ENCODE results near the gene RMRP. TPM values are rescaled to one million over a fixed set of nuclear protein-coding genes. Genes with fewer than 3 reads are reported as not detected.
"Not testable (repeated sequence)": the region's sequence is repeated elsewhere in the genome, so short reads cannot be mapped to it uniquely, and the experiment has no call there.

RMRP gene
- total and polyA plus RNA-seq, 7 donors: 26.8 to 10,280 (median 4,774) TPM; not detected in 2

- intact Hi-C loops (cut with DNase I): loop anchor here in 1 of 2 donors (10.0 kb wide), 1 partner anchor 158 kb away; no protein-coding TSS in a partner anchor
- H3K9me3 ChIP-seq: no peaks in the 10 kb centered on the region
- ATAC-seq (no peak), DNase-seq (no peak)
- no peak overlapping the region for H3K4me3 ChIP-seq
- no peaks in the 10 kb centered on the region for H3K4me1 ChIP-seq
- H3K27ac ChIP-seq: no peak overlapping the region
- H3K36me3 ChIP-seq (ENCODE audit: insufficient read depth in 1 of 2, low read depth in 1 of 2): no peaks in the 10 kb centered on the region
- H3K27me3 ChIP-seq (ENCODE audit: insufficient read depth in 3 of 3, low read length in 2 of 3): no peaks in the 10 kb centered on the region
- no peak for TF ChIP-seq CTCF (IDR thresholded peaks at IDR 0.05)
- 86 to 88% (median 86%) methylated on average over 12 of the region's 12 CpGs for WGBS, 3 donors
Measured at GRCh38 chr9:35643046-35643445, 14.8 kb downstream of the RMRP start.

GRCh38 chr9:35641478-35641877 is 16.3 kb downstream of the RMRP start:
- intact Hi-C loops (cut with DNase I): loop anchor here in 1 of 2 donors (10.0 kb wide), 1 partner anchor 157 kb away; no protein-coding TSS in a partner anchor
- H3K4me1 ChIP-seq, DNase-seq: not testable (repeated sequence)

GRCh38 chr9:35640431-35640830 is 17.4 kb downstream of the RMRP start:
- intact Hi-C loops (cut with DNase I): loop anchor here in 1 of 2 donors (10.0 kb wide), 1 partner anchor 156 kb away; no protein-coding TSS in a partner anchor
- WGBS, 3 donors: 96% methylated on average over 14 to 15 of the region's 15 CpGs
- DNase-seq; H3K27ac ChIP-seq; H3K4me3 ChIP-seq; ATAC-seq; H3K27me3 ChIP-seq (ENCODE audit: insufficient read depth in 3 of 3, low read length in 2 of 3); H3K4me1 ChIP-seq; H3K36me3 ChIP-seq (ENCODE audit: insufficient read depth in 1 of 2, low read depth in 1 of 2); H3K9me3 ChIP-seq: not testable (repeated sequence)

More at GRCh38 chr9:35641478-35641877, 16.3 kb downstream of the RMRP start:
- not testable (repeated sequence) for H3K4me3 ChIP-seq; H3K27ac ChIP-seq; H3K27me3 ChIP-seq (ENCODE audit: insufficient read depth in 3 of 3, low read length in 2 of 3); H3K9me3 ChIP-seq; ATAC-seq; H3K36me3 ChIP-seq (ENCODE audit: insufficient read depth in 1 of 2, low read depth in 1 of 2)
- 91 to 92% (median 92%) methylated on average over 3 of the region's 3 CpGs for WGBS, 3 donors

- TF ChIP-seq CTCF (IDR thresholded peaks at IDR 0.05): no peak
- DNase-seq (no peak), ATAC-seq (no peak)
- Histone ChIP-seq H3K27ac (no peak overlapping the region), H3K9me3 (no peaks in the 10 kb centered on the region), H3K4me1 (no peaks in the 10 kb centered on the region), H3K4me3 (no peak overlapping the region), H3K27me3 (ENCODE audit: insufficient read depth in 3 of 3, low read length in 2 of 3) (no peaks in the 10 kb centered on the region), H3K36me3 (ENCODE audit: insufficient read depth in 1 of 2, low read depth in 1 of 2) (no peaks in the 10 kb centered on the region)
- intact Hi-C loops (cut with DNase I): loop anchor here in 1 of 2 donors (10.0 kb wide), 2 partner anchors 155 to 655 kb away; no protein-coding TSS in a partner anchor
- 84 to 92% (median 91%) methylated on average over 1 of the region's 1 CpG for WGBS, 3 donors
Measured at GRCh38 chr9:35639631-35640030, 18.2 kb downstream of the RMRP start.

GRCh38 chr9:35639225-35639624 is 18.6 kb downstream of the RMRP start:
- intact Hi-C loops (cut with DNase I): loop anchor here in 1 of 2 donors (10.0 kb wide), 1 partner anchor 656 kb away; no protein-coding TSS in a partner anchor
- not testable (repeated sequence) for ATAC-seq; DNase-seq; H3K9me3 ChIP-seq; H3K36me3 ChIP-seq (ENCODE audit: insufficient read depth in 1 of 2, low read depth in 1 of 2); H3K27ac ChIP-seq; H3K4me3 ChIP-seq; H3K4me1 ChIP-seq; H3K27me3 ChIP-seq (ENCODE audit: insufficient read depth in 3 of 3, low read length in 2 of 3)
- WGBS, 3 donors: 60 to 96% (median 82%) methylated on average over 1 of the region's 1 CpG

GRCh38 chr9:35638751-35639150 is 19.1 kb downstream of the RMRP start:
- intact Hi-C loops (cut with DNase I): loop anchor here in 1 of 2 donors (10.0 kb wide), 1 partner anchor 656 kb away; no protein-coding TSS in a partner anchor
- H3K4me1 ChIP-seq: not testable (repeated sequence)

GRCh38 chr9:35637427-35637955 is 20.3 kb downstream of the RMRP start:
- intact Hi-C loops (cut with DNase I): loop anchor here in 1 of 2 donors (10.0 kb wide), 1 partner anchor 657 kb away; no protein-coding TSS in a partner anchor
- not testable (repeated sequence) for H3K36me3 ChIP-seq (ENCODE audit: insufficient read depth in 1 of 2, low read depth in 1 of 2); ATAC-seq; H3K4me3 ChIP-seq; H3K4me1 ChIP-seq; DNase-seq; H3K27me3 ChIP-seq (ENCODE audit: insufficient read depth in 3 of 3, low read length in 2 of 3); H3K9me3 ChIP-seq; H3K27ac ChIP-seq
- 91 to 95% (median 95%) methylated on average over 9 of the region's 9 CpGs for WGBS, 3 donors

More at GRCh38 chr9:35638751-35639150, 19.1 kb downstream of the RMRP start:
- not testable (repeated sequence) for H3K36me3 ChIP-seq (ENCODE audit: insufficient read depth in 1 of 2, low read depth in 1 of 2); H3K4me3 ChIP-seq; H3K9me3 ChIP-seq; DNase-seq; ATAC-seq; H3K27me3 ChIP-seq (ENCODE audit: insufficient read depth in 3 of 3, low read length in 2 of 3); H3K27ac ChIP-seq
- 68 to 78% (median 73%) methylated on average over 7 of the region's 8 CpGs for WGBS, 3 donors

- WGBS, 3 donors: 93 to 100% (median 97%) methylated on average over 6 of the region's 6 CpGs
- peak overlapping the region; percentile 16 for H3K27ac ChIP-seq
Measured at GRCh38 chr9:35636877-35637246, 21.0 kb downstream of the RMRP start.

More at GRCh38 chr9:35636877-35637246, 21.0 kb downstream of the RMRP start:
- not testable (repeated sequence) for H3K4me3 ChIP-seq; H3K4me1 ChIP-seq; H3K9me3 ChIP-seq; H3K27me3 ChIP-seq (ENCODE audit: insufficient read depth in 3 of 3, low read length in 2 of 3); DNase-seq; H3K36me3 ChIP-seq (ENCODE audit: insufficient read depth in 1 of 2, low read depth in 1 of 2); ATAC-seq
- intact Hi-C loops (cut with DNase I): loop anchor here in 1 of 2 donors (10.0 kb wide), 1 partner anchor 658 kb away; no protein-coding TSS in a partner anchor
